GM19239 (cell line): ENCODE results near the gene FSTL3.

Experiments used
- DNase-seq: peaks from one replicate; pipeline ENCODE4 v3.0.0; 2011; ENCODE audit warnings: low spot score; ENCODE audit not compliant: insufficient read length
- FAIRE-seq: peaks from 2 replicates; lab custom pipeline; 2011; peaks lifted over from hg19 to GRCh38; lab: Jason Lieb, UNC

Gene FSTL3

DNA sequence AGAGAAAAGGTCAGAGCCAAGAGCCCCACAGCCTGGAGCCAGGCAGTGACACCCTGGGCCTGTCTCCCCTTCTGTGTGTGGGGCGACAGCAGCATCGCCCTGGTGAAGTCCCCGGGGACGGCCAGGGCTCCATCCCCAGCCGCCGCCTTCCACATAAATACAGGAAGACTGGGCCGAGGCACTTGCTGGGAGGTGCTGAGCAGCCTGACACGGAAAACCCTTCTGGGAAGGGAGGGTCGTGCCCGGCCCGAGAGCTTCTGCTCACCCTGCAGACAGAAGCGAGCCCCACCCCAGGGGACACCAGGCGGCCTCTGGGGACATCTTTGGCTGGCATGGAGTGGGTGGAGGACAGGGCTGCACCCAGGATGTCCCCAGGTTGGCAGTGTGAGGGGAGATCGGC, 31.4 kb upstream of the FSTL3 start:
- FAIRE-seq (no peak), DNase-seq (no peak)

DNA sequence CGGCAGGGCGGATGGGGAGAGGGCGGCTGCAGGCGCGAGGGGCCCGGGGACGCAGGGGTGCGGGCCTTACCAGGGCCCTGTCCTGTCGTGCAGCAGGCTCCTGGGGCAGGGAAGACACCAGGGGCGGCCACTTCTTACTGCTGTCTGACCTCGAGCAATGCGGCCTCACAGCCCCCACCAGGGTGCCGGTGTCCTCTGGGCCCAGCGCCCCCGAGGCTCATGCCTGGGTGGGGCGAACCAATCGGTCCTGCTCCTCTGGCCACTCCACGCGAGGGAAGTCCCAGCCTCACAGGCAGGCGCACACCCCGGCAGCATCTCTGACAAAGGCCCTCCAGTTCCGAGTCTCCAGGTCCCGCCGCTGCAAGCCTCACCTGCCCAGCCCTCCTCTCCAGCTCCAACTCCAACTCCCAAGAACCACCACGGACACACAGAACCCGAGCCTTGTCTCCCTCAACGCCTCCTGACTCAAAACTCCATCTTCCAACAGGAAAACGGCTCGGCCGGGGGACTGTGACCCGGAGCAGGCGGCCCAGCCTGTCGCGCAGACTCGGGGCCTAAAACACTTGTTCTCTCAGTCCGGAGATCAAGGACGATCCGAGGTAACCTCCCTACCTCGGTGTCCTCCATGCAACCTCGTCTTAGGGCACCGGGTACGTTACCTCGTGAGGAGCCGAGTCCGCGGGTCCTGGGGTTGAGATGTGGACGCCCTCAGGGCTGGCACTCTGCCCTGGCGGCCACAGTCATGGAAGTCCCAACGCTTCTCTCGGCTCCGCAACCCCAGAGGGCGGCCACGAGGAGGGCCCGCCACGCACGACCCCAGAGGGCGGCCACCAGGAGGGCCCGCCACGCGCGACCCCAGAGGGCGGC, 30.0 kb upstream of the FSTL3 start:
- DNase-seq (no peak), FAIRE-seq (no peak)

DNA sequence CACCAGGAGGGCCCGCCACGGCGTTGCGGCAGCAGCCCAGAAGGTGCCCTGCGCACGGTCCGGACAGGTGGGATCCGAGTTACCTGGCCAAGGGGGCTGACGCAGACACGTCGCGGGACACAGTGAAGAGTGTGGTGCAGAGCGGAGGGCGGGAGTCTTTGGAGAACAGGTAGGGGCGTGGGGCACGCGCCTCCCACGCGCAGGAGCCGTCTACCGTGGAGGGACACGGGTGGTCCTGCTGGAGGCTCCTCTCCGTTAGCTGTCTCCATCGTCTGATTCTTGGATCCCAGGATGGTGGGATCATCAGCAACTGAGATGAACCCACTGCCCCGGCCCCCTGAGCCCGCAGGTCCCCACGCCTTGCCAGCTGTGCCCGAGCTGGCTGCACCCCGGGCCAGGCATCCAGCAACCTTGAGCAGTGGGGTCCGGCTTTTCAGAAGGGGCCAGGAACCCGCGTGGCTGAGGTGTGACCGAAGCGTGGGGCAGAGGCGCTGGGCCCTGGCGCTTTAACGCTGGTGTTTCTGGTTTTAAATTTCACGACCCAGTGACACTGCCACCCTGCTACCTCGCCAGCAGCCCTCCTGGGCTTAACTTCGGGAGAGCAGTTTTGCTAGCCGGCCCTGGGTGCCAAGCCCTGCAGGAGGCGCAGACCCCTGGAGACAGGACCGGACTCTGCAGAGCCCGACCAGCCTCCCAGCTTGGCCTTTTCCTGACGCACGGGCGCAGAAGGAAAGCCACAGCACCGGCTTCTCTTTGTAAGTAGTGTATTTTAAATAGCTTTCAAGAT, 29.2 kb upstream of the FSTL3 start:
- DNase-seq (no peak), FAIRE-seq (no peak)

DNA sequence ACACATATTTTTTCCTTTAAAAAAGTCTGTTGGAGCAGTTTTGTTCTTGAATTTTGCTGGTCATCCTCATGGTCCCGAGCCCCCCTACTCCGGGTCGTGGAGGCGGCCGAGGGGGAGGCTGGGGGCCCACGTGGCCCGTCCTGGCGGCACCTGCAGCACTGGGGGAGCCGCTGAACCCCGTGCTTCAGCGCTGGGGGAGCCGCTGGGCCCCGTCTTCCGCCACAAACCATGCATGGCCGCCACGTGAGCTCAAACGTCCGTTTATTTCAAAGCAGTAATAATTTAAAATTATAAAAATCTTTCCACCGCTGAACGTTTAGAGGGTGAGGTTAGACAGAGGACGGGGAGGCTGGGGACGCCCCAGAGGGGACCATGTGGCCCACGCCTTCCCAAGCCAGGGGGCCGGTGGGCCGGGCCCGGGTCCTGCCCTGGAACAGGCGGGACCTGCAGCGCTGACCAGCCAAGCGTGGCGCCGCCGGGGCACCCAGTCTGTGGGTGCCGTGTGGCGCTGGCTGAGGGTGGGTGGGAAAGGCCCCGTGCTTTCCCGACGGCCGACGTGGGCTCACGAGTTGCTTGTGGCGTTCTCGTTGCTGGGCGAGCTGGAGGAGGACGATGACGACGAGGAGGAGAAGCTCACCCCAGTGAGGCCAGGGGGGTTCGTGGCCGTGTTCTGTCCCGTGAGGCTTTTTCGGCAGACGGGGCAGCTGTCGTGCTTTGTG, 28.5 kb upstream of the FSTL3 start:
- no peak for DNase-seq
- FAIRE-seq: no peak

DNA sequence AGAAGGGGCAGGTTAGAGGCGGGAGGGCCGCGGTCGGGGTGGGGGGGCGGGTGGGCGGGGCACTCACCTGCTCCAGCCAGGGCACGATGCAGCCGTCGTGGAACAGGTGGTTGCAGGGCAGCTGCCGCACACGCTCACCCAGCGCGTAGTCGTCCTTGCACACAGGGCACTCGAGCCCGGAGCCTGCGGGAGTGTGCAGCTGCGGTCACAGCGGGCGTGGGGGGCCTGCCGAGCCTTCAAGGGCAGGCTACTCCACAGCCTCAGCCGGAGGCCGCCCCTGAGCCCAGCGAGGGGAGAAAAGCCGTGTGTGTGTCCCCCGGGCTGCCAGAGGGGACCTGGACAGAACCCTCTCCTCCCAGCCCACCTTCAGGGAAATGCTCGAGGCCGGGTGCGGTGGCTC, 27.9 kb upstream of the FSTL3 start:
- DNase-seq (no peak), FAIRE-seq (no peak)

DNA sequence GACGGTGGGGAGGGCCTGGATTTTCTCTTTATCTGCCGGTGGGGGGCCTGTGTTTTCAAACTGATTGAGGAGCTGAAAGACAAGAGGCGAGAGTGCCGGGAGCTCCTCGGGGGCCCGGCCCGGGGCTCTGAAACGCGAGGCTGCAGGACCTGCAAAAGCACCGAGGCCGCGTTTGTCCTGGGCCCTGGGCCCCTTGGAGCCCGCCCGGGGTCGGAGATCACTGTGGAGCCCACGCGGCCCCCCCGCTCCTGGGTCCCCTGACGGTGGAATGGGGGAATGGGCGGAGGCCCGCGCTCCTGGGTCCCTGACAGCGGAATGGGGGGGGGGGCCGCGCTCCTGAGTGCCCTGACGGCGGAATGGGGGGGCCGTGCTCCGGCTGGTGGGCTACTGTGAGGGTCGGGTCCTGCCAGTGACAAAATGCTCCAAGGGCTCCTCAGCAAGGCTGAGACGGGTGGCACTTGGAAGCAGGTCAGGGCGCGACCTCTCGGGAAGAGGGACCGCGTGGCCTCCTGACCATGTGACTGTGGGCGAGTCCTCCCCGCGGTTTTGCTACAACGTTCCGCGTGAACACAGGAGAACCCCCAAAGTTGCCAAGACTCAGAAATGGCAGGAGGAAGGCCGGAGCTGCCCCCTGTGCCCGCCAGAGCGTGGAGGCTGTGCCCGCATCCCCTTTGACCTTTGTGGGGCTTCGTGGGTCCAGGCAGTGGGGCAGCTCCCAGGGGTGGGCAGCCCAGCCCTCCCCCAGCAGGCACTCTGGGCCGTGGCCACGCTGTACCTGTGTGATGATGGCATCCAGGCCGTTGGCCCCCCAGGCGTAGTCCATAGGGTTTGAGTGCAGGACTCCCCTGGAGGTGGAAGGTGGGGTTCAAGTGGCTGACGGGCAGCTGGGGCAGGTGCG, 27.0 kb upstream of the FSTL3 start:
- DNase-seq (no peak), FAIRE-seq (no peak)

DNA sequence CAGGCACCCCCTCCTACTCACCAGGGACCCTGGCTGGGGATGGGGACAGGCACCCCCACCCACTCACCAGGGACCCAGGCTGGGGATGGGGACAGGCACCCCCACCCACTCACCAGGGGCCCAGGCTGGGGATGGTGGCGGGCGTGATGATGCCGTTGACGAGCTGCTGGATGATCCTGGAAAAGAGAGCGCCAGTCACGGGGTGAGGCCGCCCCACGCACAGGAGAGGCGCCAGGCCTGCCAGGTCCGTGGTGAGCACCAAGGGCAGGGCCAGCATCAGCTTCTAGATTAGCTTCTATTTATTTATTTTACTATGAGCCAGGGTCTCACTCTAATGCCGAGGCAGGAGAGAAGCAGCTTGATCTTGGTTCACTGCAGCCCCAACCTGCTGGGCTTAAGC, 26.1 kb upstream of the FSTL3 start:
- no peak for DNase-seq
- no peak for FAIRE-seq

DNA sequence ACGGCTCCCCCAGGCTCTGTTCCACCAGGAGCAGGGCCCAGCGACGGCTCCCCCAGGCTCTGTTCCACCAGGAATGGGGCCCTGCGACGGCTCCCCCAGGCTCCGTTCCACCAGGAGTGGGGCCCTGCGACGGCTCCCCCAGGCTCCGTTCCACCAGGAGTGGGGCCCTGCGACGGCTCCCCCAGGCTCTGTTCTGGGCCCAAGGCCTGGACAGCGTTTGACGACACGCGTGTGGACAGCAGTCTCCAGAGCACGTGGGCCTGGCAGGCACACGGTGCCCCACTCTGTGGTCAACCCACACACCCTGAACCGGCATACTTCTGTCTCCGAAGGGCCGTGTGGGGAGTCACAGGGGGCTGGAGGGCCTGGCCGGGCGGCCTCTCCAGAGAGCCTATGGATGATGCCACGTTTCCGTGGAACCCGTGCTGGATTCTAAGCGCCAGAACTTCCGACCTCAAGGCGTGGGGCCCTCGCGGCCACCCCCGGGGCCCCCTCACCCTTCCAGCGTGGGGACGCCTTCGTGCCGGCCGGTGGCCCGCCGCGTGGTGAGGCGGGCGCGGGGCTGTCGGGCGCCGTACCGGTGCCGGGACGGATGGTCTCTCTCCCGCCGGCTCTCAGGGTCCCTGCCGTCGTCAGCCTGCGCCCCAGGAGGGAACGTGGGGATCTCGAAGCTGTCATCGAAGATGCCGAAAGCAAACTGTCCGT, 24.9 kb upstream of the FSTL3 start:
- FAIRE-seq (no peak), DNase-seq (no peak)

DNA sequence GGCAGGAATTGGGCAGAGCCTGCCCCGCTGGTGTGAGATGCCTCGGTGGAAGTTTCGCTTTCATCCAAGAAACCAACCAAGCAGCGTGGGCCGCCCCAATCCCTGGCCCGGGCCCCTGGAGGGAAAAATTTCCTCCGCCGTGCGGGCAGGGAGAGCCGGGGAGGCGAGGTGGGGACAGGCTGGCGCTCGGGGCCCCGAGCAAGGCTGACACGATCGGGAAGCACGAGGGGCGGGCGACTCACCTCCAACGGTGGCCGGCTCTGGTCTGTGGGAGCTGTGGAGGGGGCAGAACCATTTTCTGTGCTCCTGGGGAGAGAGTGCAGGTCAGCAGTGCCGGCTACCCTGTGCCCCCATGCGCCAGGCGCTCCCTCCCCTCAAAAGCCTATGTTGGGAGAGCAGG, 24.2 kb upstream of the FSTL3 start:
- FAIRE-seq: no peak
- DNase-seq: no peak

DNA sequence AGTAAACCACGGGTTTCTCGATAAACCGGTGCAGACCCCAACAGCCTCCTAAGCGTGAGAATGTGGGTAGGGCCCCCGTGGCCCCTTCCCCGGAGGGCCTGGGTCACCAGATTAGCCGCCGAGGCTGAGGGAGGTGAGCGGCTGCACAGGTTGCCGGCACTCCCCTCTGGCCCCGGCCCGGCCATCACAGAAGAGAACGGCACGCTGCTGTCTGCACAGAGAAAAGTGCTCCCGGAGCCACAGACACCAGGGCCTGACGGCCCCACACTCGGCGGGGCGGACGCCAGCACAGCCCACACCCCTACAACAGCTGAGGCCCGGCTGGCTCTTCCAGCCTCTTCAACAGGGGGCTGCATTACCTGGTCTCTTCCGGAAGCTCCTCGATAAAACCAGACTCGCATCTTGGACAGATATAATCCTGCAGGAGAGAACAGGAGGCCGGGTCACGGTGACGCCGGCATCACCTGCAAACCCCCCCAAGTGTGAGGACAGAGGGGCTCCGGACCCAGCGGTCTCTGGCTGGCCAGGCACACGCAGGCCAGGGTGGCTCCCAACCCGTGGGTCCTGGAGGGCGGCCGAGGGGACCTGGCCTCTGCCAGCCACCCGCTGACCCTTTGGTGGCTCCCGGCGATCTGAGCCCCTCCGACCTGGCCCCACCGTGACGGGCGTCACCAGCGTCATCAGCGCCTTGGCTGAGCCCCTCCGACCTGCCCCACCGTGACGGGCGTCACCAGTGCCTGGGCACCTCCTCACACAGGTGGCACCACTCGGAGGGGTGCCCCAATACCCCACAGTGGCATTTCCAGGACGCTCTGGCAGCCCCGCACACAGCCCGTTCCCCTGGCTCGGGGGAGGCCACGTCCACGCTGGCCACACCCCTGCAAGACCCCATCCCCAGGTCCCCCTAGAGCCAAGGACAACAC, 23.5 kb upstream of the FSTL3 start:
- FAIRE-seq (no peak), DNase-seq (no peak)

DNA sequence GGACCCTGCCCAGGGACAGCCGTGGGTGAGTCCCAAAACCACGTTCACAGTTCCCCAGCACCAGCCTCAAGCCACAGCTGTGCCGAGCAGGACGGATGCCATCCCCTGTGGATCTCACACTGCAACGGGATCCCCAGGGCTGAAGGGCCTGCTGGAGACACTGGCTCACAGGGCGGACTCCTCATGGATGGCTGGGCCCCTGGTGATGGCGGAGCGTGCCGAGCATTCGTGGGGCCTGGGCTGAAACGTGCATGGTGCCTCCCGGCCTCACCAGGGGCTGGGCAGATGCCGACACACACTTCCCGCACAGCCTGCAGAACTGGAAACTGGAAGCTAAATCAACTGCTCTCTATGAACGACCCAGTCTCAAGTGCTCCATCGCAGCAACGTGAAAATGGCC, 22.8 kb upstream of the FSTL3 start:
- FAIRE-seq (no peak), DNase-seq (no peak)

DNA sequence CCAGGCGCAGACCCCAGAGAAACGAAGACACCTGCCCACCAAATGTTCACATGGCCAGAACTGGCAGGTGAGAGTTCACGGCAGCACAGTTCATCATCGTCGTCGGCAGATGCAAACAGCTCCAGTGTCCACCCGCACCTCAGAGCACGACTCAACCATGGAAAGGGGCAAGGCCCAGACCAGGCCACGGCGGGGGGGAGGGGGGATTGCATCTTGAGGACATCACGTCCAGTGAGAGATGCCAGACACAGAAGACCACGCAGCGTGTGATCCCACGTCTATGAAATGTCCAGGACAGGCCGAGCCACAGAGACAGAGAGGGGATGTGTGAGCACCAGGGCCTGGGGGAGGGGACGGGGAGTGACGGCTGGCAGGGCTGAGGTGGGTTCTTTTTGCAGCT, 20.5 kb upstream of the FSTL3 start:
- no peak for FAIRE-seq
- no peak for DNase-seq

DNA sequence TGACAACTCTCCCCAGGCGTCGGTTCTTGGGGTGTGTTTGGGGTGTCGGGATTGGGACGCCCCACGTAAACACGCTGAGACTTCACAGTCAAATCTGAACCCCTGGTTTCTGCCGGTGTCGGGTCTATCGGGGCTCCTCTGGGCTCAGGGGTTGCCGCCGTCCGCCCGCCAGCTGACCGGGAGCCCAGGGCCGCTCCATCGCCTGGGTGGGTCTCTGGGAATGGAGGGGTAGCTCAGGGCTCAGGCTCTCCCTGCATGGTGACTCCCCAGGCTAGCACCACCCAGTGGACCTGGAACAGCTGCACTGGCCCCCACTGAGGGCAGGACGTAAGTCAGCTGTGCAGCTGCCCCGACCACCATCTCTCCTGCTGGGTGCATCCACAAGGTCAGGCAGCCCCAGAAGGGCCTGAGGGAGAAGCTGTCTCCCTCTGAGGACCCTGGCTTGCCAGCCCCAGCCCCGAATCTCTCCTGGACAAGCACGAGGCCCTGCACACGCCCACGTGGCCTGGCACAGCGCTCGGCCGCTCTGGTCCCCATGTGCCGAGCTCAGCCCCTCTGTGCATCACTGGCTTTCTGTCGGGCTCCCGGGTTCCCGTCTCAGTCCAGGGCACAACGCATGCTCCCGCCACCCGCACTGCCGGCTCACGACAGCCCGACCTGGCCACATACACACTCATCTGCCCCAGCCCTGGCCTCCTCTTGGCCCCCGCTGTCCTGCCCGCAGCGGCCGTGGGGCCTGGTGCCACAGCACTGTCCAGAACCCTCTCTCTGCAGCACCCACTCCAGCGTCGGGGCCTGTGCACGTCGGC, 19.2 kb upstream of the FSTL3 start:
- no peak for DNase-seq
- no peak for FAIRE-seq

DNA sequence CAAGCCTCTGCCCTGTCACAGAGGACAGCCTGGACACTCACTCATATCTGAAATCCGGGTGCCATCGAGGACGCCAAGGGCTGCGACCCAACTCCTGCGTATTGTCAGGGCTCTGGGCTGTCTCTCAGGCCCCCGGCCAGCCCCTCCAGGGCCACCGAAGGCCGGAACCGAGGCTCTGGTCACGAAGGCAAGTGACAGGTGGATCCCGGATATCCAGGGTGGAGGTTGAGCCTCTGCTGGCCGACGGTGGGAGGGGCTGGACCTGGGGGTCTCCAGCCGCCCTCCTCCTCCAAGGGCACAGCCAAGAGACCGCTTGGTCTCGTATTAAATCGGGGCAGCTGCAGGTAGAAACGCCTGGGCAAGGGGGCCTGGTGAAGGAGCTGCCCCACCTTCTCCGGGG, 18.6 kb upstream of the FSTL3 start:
- DNase-seq (no peak), FAIRE-seq (no peak)

DNA sequence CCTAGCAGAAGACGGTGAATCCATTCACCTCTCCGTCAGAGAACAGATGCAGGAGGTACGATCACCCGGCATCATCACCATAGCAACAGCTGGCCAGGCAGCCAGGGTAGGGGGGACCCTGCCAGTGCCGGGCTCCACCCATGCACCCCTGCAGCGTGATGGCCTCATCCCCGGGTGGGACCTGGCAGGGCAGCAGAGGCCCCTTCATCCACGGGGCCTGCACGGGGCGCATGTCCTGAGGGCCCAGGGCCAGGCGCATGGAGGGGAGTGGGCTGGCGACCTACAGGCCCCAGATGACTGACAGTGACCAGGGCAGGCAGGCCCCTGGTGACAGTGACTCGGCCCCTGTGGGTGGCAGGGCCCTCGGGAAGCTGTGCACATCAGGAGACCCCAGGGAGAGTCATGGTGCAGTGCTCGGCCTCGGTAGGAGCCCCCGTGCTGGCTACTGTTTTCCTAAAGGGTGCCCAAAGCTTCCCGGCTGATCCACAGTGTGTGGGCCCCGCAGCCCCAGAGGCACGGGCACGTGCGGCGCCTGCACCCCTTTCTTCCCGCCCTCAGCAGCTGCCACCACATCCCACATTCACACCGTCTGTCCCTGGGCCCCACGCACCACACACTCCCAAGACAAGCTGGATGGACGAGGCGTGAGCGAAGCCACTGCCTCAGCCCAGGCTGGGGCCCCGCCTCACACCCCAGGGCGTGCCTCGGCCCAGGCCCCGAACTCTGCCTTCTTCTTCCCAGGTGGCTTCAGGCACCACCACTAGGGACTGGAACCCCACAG, 17.9 kb upstream of the FSTL3 start:
- FAIRE-seq (no peak), DNase-seq (no peak)

DNA sequence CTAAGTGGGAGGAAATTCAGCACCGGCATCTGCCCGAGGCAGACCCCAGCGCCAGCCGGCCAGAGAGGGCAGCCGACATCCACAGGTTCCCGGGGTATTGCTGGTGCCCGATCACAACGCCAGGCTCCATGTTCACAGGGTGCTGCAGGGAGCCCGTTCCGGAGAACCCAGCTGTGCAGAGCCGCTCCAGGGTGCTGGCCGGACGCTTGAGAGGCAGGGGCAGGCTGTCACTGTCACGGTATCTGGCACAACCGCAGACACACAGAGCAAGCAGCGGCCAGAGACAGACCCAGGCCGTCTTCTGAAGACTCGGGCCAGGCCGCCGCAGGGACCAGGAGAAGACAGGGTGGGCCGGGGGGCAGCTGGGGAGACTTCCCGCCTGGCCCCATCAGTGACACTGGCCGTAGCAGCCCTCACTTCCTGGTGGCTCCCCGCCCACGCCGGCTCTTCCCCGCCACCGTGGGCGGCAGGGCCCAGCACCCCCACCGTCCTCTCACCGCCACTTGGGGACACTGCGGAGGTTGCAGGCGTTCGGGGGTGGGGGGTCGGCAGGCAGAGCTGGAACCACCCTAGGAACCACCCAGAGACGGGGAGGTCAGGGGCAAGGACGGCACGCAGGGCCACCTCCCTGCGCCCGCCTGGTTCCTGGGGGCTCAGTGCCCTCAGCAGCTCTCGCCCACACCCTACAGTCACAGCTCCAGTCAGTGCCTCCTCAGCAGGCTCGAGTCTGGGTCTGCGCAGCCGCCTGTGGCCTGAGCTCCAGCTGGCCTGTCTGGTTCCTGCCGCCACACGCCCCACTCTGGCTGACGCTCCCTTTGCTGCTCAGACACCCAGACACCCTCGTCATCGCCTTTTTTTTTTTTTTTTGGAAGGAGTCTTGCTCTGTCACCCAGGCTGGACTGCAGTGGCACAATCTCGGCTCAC, 17.0 kb upstream of the FSTL3 start:
- no peak for DNase-seq

More for the DNA sequence above, 17.0 kb upstream of the FSTL3 start:
- no peak for FAIRE-seq
